Neural cell (in vitro differentiated cells): ENCODE data around the gene ZBTB21. TPM values are rescaled to one million over a fixed set of nuclear protein-coding genes. Genes with fewer than 3 reads are reported as not detected.

Experiments
- H2AFZ ChIP-seq: fragments of 200-600, 300-800 bp; sonication (generic), shearing (Covaris generic); 2 replicates; pipeline ENCODE4 v1.6.0; 2014; ENCODE audit warnings: low read depth, mild to moderate bottlenecking, antibody characterized with exemption, low read length, moderate library complexity
- H3F3A ChIP-seq: fragments of 200-600 bp; shearing (Covaris generic); 2 replicates; pipeline ENCODE4 v1.6.1; 2016; ENCODE audit warnings: mild to moderate bottlenecking, moderate library complexity, mixed read lengths, antibody characterized with exemption, low read length; ENCODE audit not compliant: insufficient read depth, poor library complexity, severe bottlenecking
- H3K27ac ChIP-seq: fragments of 200-600, 300-800 bp; sonication (generic), shearing (Covaris generic); 2 replicates; pipeline ENCODE4 v1.5.1; 2014; ENCODE audit warnings: mild to moderate bottlenecking, low read length, moderate library complexity
- H3K27me3 ChIP-seq: fragments of 300-800, 200-600 bp; sonication (generic), shearing (Covaris generic); 2 replicates; pipeline ENCODE4 v1.6.0; 2014; ENCODE audit warnings: mild to moderate bottlenecking, low read depth, low read length, moderate library complexity; ENCODE audit not compliant: insufficient read depth
- H3K36me3 ChIP-seq: fragments of 300-800, 200-600 bp; sonication (generic), shearing (Covaris generic); 2 replicates; pipeline ENCODE4 v1.5.1; 2014; ENCODE audit warnings: mild to moderate bottlenecking, antibody characterized with exemption, low read length, moderate library complexity; ENCODE audit not compliant: insufficient read depth
- H3K4me2 ChIP-seq: fragments of 300-800, 200-600 bp; sonication (generic), shearing (Covaris generic); 2 replicates; pipeline ENCODE4 v1.6.0; 2014; ENCODE audit warnings: mild to moderate bottlenecking, low read length
- H3K4me3 ChIP-seq: fragments of 300-800, 200-600 bp; sonication (generic), shearing (Covaris generic); 2 replicates; pipeline ENCODE4 v1.5.1; 2014; ENCODE audit warnings: mild to moderate bottlenecking, low read length, moderate library complexity
- H3K79me2 ChIP-seq: fragments of 200-600 bp; shearing (Covaris generic); replicated peaks from 2 replicates; pipeline ENCODE4 v1.6.0; 2014; ENCODE audit warnings: mild to moderate bottlenecking, low read length, moderate library complexity; ENCODE audit not compliant: insufficient read depth
- H3K9ac ChIP-seq: fragments of 300-800, 200-600 bp; sonication (generic), shearing (Covaris generic); 2 replicates; pipeline ENCODE4 v1.6.1; 2016; ENCODE audit warnings: mild to moderate bottlenecking, low read length, mixed read lengths
- H3K9me2 ChIP-seq: fragments of 200-600 bp; shearing (Covaris generic); 2 replicates; pipeline ENCODE4 v1.6.1; 2016; ENCODE audit warnings: mild to moderate bottlenecking, low read length, mixed read lengths; ENCODE audit not compliant: insufficient read depth
- H3K9me3 ChIP-seq: fragments of 200-600, 300-800 bp; sonication (generic), shearing (Covaris generic); 2 replicates; pipeline ENCODE4 v1.6.1; 2016; ENCODE audit warnings: mild to moderate bottlenecking, mixed run types, low read length, moderate library complexity, mixed read lengths
- H4K20me1 ChIP-seq: fragments of 200-600 bp; shearing (Covaris generic); 2 replicates; pipeline ENCODE4 v1.6.1; 2016; ENCODE audit warnings: mild to moderate bottlenecking, mixed run types; ENCODE audit not compliant: insufficient read depth
- EP300 ChIP-seq: fragments of 450-650 bp; conservative IDR thresholded peaks from 2 replicates; pipeline ENCODE4 v1.6.1; 2014; ENCODE audit warnings: antibody characterized with exemption, mild to moderate bottlenecking, moderate library complexity; ENCODE audit not compliant: poor library complexity, severe bottlenecking
- EZH2 ChIP-seq: fragments of 200-600, 300-800 bp; shearing (Covaris generic), sonication (generic); IDR thresholded peaks from 2 replicates; pipeline ENCODE4 v1.6.1; 2014; ENCODE audit warnings: antibody characterized with exemption, low read length, borderline replicate concordance, mild to moderate bottlenecking; ENCODE audit not compliant: insufficient read depth, poor library complexity, severe bottlenecking
- MXI1 ChIP-seq: fragments of 450-650 bp; conservative IDR thresholded peaks from 2 replicates; pipeline ENCODE4 v1.6.1; 2014; ENCODE audit warnings: antibody characterized with exemption, mild to moderate bottlenecking; ENCODE audit not compliant: poor library complexity, severe bottlenecking
- POLR2AphosphoS5 ChIP-seq: IDR thresholded peaks from 2 replicates; pipeline ENCODE4 v1.6.1; 2012
- RAD21 ChIP-seq: fragments of 450-650 bp; conservative IDR thresholded peaks from 2 replicates; pipeline ENCODE4 v1.6.1; 2014; ENCODE audit warnings: antibody characterized with exemption, mild to moderate bottlenecking, moderate library complexity
- SMC3 ChIP-seq: fragments of 450-650 bp; conservative IDR thresholded peaks from 2 replicates; pipeline ENCODE4 v1.6.1; 2014; ENCODE audit warnings: antibody characterized with exemption, mild to moderate bottlenecking, moderate library complexity; ENCODE audit not compliant: poor library complexity
- TAF1 ChIP-seq: IDR thresholded peaks from 2 replicates; pipeline ENCODE4 v1.6.1; 2012; ENCODE audit warnings: low read depth
- polyA plus RNA-seq: library from polyadenylated mRNA; depleted of rRNA; stranded (reverse); fragments of >200 nt; gene quantifications from 2 replicates; pipeline ENCODE4 v1.2.3, GENCODE V29; 2014
- TF ChIP-seq, protein P1 (sequence below): fragments of 450-650 bp; IDR thresholded peaks from 2 replicates; pipeline ENCODE4 v1.5.1; 2014; ENCODE audit warnings: antibody characterized with exemption, mild to moderate bottlenecking, moderate library complexity; ENCODE audit not compliant: poor library complexity, severe bottlenecking
- TF ChIP-seq, protein P2 (sequence below): IDR thresholded peaks from 2 replicates; pipeline ENCODE4 v1.6.1; 2012; ENCODE audit warnings: borderline replicate concordance

ZBTB21 gene
- polyA plus RNA-seq, 1 donor from 2014 or later: 8.0 TPM

DNA sequence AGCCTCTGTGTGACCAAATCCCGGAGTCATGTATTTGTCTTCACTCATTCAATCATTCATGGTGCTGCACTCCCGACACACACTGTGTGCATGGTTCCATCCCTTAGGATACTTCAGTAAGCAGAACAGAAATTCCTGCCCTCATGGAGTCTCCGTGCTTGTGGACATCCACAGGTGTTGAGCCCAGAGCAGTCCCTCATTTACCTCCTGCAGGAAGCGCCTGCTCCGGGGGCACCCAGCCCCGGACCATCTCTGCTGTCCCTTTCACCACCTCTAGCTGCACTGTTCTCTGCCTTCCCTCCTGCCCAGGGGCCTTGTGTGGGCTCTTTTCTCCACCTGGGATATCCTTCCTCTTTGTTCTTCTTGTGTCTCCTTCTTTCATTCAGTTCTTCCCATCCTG lies 9.5 kb upstream of the ZBTB21 start:
- Histone ChIP-seq H3K9me2 (no peaks in the 10 kb centered on the region), H3K4me3 (no peak overlapping the region), H2AFZ (no peak overlapping the region), H3K36me3 (no peaks in the 10 kb centered on the region), H3K79me2 (no peaks in the 10 kb centered on the region), H3K9me3 (no peaks in the 10 kb centered on the region), H3F3A (no peaks in the 10 kb centered on the region), H3K27me3 (no peaks in the 10 kb centered on the region), H3K4me2 (no peak overlapping the region), H4K20me1 (no peaks in the 10 kb centered on the region), H3K27ac (no peak overlapping the region), H3K9ac (no peak overlapping the region)
- no peak for TF ChIP-seq MXI1
- TF ChIP-seq, protein P1, sequence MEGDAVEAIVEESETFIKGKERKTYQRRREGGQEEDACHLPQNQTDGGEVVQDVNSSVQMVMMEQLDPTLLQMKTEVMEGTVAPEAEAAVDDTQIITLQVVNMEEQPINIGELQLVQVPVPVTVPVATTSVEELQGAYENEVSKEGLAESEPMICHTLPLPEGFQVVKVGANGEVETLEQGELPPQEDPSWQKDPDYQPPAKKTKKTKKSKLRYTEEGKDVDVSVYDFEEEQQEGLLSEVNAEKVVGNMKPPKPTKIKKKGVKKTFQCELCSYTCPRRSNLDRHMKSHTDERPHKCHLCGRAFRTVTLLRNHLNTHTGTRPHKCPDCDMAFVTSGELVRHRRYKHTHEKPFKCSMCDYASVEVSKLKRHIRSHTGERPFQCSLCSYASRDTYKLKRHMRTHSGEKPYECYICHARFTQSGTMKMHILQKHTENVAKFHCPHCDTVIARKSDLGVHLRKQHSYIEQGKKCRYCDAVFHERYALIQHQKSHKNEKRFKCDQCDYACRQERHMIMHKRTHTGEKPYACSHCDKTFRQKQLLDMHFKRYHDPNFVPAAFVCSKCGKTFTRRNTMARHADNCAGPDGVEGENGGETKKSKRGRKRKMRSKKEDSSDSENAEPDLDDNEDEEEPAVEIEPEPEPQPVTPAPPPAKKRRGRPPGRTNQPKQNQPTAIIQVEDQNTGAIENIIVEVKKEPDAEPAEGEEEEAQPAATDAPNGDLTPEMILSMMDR: no peak
- TF ChIP-seq EZH2: no peak

DNA sequence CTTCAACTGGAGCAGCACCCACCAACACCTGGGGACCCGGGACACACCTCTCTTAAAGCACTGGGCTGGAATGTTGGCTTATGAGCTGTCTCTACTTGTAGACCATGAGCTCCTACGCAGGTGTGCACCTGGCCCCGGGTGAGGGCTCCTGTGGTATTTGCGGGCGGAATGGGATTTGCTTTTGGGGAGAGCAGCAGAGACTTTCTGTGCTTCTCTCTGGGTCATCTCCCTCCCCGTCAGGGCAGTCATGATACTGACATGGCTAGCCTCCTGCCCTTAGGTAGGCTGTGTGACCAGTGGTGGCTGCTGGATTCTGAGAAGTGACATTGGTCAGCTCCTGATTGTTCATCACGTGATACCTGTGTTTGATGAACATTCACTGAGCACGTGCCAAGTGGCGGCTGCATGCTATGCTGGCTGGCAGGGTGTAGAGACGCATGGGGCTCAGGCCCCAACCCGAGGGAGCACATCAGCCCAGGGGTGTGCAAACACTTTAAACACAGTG lies 9.0 kb upstream of the ZBTB21 start:
- Histone ChIP-seq H2AFZ (no peak overlapping the region), H3K4me2 (no peak overlapping the region), H3K9ac (no peak overlapping the region), H3F3A (no peaks in the 10 kb centered on the region), H3K36me3 (no peaks in the 10 kb centered on the region), H3K27me3 (no peaks in the 10 kb centered on the region), H4K20me1 (no peaks in the 10 kb centered on the region), H3K9me3 (no peaks in the 10 kb centered on the region), H3K9me2 (no peaks in the 10 kb centered on the region), H3K79me2 (no peaks in the 10 kb centered on the region), H3K27ac (no peak overlapping the region), H3K4me3 (no peak overlapping the region)
- TF ChIP-seq EZH2: no peak

DNA sequence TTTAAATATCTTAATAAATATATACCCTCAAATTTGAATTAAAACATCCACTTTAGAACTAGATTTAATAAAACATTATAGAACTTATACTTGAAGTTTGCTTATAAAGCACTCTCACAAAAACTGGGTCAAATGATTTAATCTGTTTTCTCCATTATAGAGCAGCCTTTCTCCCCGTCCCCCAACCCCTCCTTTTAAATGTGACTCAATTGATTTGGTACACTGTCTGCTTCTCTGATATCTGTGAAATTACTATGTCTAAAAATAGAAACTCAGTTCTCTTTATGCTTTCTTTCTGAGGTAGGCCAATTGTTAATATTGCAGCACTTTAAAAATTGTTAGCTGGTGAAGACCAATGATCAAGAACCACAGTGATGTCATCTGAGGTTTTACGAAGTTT lies 6.9 kb upstream of the ZBTB21 start:
- Histone ChIP-seq H3K9ac (peak overlapping the region; percentile 20), H3K4me2 (peak overlapping the region; percentile 43), H2AFZ (no peak overlapping the region), H3K9me2 (no peaks in the 10 kb centered on the region), H4K20me1 (no peaks in the 10 kb centered on the region), H3K4me3 (no peak overlapping the region), H3K79me2 (no peaks in the 10 kb centered on the region), H3K9me3 (no peaks in the 10 kb centered on the region), H3F3A (no peaks in the 10 kb centered on the region), H3K27ac (peak overlapping the region; percentile 64), H3K36me3 (no peaks in the 10 kb centered on the region), H3K27me3 (no peaks in the 10 kb centered on the region)
- TF ChIP-seq, protein P2, sequence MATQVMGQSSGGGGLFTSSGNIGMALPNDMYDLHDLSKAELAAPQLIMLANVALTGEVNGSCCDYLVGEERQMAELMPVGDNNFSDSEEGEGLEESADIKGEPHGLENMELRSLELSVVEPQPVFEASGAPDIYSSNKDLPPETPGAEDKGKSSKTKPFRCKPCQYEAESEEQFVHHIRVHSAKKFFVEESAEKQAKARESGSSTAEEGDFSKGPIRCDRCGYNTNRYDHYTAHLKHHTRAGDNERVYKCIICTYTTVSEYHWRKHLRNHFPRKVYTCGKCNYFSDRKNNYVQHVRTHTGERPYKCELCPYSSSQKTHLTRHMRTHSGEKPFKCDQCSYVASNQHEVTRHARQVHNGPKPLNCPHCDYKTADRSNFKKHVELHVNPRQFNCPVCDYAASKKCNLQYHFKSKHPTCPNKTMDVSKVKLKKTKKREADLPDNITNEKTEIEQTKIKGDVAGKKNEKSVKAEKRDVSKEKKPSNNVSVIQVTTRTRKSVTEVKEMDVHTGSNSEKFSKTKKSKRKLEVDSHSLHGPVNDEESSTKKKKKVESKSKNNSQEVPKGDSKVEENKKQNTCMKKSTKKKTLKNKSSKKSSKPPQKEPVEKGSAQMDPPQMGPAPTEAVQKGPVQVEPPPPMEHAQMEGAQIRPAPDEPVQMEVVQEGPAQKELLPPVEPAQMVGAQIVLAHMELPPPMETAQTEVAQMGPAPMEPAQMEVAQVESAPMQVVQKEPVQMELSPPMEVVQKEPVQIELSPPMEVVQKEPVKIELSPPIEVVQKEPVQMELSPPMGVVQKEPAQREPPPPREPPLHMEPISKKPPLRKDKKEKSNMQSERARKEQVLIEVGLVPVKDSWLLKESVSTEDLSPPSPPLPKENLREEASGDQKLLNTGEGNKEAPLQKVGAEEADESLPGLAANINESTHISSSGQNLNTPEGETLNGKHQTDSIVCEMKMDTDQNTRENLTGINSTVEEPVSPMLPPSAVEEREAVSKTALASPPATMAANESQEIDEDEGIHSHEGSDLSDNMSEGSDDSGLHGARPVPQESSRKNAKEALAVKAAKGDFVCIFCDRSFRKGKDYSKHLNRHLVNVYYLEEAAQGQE: no peak
- TF ChIP-seq MXI1 (no peak), EZH2 (no peak), TAF1 (no peak), EP300 (no peak), SMC3 (no peak), POLR2AphosphoS5 (no peak), RAD21 (no peak)
- TF ChIP-seq, protein P1: no peak
